ENCODE results near the gene IGF2BP2. TPM values are rescaled to one million over a fixed set of nuclear protein-coding genes. Genes with fewer than 3 reads are reported as not detected.

IGF2BP2 gene
- total RNA-seq, 6 experiments from 2014 or later: 97.2 to 111 (median 100.0) TPM

GRCh38 chr3:185733980-185734724 is 90.7 kb downstream of the IGF2BP2 start:
- TF ChIP-seq CTCF (IDR thresholded peaks at IDR 0.05): peak; percentile 90
- peaks cover 94% of the 10 kb centered on the region for H3K4me1 Mint-ChIP-seq (ENCODE audit: low read depth)
- H3K27ac Mint-ChIP-seq: peak overlapping the region; percentile 60
- H3K4me3 Mint-ChIP-seq: no peak overlapping the region
- peak; percentile 73 for DNase-seq
- peaks cover 4% of the 10 kb centered on the region; the same call in 1 of the 2 replicates for H3K36me3 Mint-ChIP-seq (ENCODE audit: low read depth)
- H3K9me3 Mint-ChIP-seq: no peaks in the 10 kb centered on the region
- H3K27me3 Mint-ChIP-seq (ENCODE audit: insufficient read depth): no peaks in the 10 kb centered on the region

- TF ChIP-seq CTCF (IDR thresholded peaks at IDR 0.05): no peak
- H3K4me1 Mint-ChIP-seq (ENCODE audit: low read depth): peaks cover 94% of the 10 kb centered on the region
Observed at GRCh38 chr3:185732782-185733181, 92.1 kb downstream of the IGF2BP2 start.

GRCh38 chr3:185730550-185730949 is 94.3 kb downstream of the IGF2BP2 start:
- peaks cover 94% of the 10 kb centered on the region for H3K4me1 Mint-ChIP-seq (ENCODE audit: low read depth)
- H3K9me3 Mint-ChIP-seq: no peaks in the 10 kb centered on the region; the same call in 1 of the 2 replicates
- H3K4me3 Mint-ChIP-seq: no peak overlapping the region
- no peak for DNase-seq
- no peak for TF ChIP-seq CTCF (IDR thresholded peaks at IDR 0.05)
- H3K27me3 Mint-ChIP-seq (ENCODE audit: insufficient read depth): peaks cover 4% of the 10 kb centered on the region; the same call in 1 of the 2 replicates
- peaks cover 12% of the 10 kb centered on the region for H3K36me3 Mint-ChIP-seq (ENCODE audit: low read depth)
- H3K27ac Mint-ChIP-seq: peak overlapping the region; percentile 88

More at GRCh38 chr3:185732782-185733181, 92.1 kb downstream of the IGF2BP2 start:
- DNase-seq: peak; percentile 84
- Mint-ChIP-seq H3K9me3 (no peaks in the 10 kb centered on the region), H3K4me3 (peak overlapping the region; percentile 62), H3K36me3 (ENCODE audit: low read depth) (peaks cover 4% of the 10 kb centered on the region; the same call in 1 of the 2 replicates), H3K27ac (peak overlapping the region; percentile 88), H3K27me3 (ENCODE audit: insufficient read depth) (peaks cover 4% of the 10 kb centered on the region; the same call in 1 of the 2 replicates)

- Mint-ChIP-seq H3K36me3 (ENCODE audit: low read depth) (peaks cover 23% of the 10 kb centered on the region), H3K27me3 (ENCODE audit: insufficient read depth) (peaks cover 4% of the 10 kb centered on the region; the same call in 1 of the 2 replicates), H3K4me3 (peak overlapping the region; percentile 81), H3K9me3 (peaks cover 9% of the 10 kb centered on the region), H3K27ac (peak overlapping the region; percentile 95), H3K4me1 (ENCODE audit: low read depth) (peaks cover 97% of the 10 kb centered on the region)
- DNase-seq: peak; percentile 80
- TF ChIP-seq CTCF (IDR thresholded peaks at IDR 0.05): no peak
Observed at GRCh38 chr3:185729337-185730055, 95.3 kb downstream of the IGF2BP2 start.

- TF ChIP-seq CTCF (IDR thresholded peaks at IDR 0.05): no peak
- peaks cover 97% of the 10 kb centered on the region for H3K4me1 Mint-ChIP-seq (ENCODE audit: low read depth)
- peak overlapping the region; percentile 81 for H3K4me3 Mint-ChIP-seq
- H3K9me3 Mint-ChIP-seq: peaks cover 9% of the 10 kb centered on the region
- H3K27me3 Mint-ChIP-seq (ENCODE audit: insufficient read depth): peaks cover 4% of the 10 kb centered on the region; the same call in 1 of the 2 replicates
- peak; percentile 45 for DNase-seq
- H3K27ac Mint-ChIP-seq: peak overlapping the region; percentile 95
- peaks cover 26% of the 10 kb centered on the region for H3K36me3 Mint-ChIP-seq (ENCODE audit: low read depth)
Observed at GRCh38 chr3:185728630-185729336, 96.1 kb downstream of the IGF2BP2 start.
